DMS 273 (cell line): ENCODE results near the gene BZW1.
A peak's percentile ranks its signal among the peaks of the same experiment; 100 is the strongest.

Experiments used
- DNase-seq: peaks from one replicate; lab custom pipeline; 2025; ENCODE audit not compliant: unreplicated experiment; lab: John Stamatoyannopoulos, UW

The BZW1 gene

DNA sequence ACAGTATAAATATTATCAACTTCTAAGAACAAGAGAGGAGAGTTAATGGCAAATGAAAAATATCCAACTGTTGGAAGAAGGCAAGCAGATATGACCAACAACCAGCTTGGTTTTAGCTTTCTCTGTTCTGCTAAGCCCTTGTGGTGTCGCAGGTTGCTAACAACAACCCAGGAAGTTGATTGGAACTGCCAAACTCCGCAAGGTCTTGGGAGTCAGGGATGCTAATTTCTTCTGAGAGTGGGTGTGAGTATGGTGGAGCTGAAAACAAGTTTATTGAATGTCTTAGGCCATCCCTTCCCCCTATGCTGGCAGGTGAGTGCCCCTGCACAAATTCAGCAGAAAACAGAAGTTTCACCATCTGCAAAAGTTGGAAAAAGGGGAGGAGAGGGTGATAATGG lies 17.5 kb downstream of the BZW1 start:
- DNase-seq, result no peak

DNA sequence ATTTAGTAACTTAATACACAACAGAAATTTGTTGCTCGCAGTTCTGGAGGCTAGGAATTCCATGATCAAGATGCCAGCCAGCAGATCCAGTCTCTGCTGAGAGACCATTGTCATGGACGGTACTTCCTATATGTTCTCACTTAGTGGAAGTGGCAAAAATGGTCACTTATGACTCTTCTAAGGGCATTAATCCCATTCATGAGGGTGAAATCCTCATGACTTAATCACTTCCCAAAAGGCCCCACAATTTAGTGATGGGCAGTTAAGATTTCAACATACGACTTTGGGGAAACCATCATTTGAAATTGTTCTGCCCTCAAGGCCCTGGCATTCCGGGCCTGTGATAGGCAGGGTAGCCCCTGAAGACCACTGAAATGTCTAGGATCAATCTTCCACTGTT lies 23.0 kb downstream of the BZW1 start:
- no peak for DNase-seq

DNA sequence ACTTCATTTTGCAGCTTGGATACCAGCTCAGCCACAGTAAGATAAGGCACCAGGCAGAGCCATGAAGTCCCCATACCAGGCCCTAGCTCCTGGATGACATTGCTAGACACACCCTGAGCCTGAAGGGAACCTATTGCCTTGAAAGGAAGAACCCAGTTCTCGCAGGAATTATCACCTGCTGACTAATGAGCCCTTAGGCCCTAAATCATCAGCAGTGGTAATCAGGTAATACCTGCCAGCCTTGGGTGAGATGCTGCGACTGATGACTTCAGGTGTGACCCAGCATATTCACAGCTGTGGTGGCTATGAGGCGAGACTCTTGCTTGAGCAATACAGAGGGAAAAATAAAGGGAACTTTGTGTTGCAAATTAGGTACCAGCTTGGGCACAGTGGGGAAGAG lies 27.8 kb downstream of the BZW1 start:
- DNase-seq, result no peak

DNA sequence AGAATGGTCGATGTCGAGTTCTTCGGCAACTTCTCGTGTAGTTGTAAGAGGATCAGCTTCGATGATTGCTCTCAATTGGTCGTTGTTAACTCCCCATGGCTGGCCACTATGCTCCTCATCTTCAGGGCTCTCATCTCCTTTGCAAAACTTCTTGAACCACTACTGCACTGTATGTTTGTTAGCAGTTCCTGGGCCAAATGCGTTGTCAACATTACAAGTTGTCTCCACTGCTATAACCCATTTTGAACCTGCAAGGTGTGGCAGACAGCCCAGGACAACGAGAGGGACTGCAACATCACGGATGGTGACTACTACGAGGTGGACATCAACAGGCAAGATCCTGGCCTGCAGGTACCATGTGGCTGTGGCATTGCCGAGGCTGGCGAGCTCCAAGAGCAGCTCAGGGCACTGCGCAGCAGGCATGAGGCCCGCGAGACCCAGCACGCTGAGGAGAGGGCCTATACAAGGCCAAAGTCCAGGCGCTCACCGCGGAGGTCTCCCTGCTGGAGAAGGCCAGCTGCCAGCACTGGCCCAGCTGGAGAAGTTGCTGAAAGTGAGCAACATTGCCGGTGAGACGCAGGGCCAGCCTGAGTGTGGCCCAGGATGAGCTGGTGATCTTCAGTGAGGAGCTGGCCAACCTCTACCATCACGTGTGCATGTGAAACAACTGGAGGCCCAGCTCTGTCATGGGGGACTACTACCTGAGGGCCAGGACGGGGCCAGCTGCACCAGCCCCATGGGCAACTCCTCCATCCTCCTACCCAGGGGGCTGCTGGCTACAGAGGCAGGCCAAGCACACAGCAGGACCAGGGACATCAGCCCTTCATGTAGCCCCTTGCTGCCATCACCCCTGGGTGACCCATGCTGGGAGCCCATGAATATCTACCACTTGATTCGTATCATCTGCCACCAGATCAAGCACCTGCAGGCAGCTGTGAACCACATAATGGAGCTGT lies 32.6 kb downstream of the BZW1 start:
- no peak for DNase-seq

DNA sequence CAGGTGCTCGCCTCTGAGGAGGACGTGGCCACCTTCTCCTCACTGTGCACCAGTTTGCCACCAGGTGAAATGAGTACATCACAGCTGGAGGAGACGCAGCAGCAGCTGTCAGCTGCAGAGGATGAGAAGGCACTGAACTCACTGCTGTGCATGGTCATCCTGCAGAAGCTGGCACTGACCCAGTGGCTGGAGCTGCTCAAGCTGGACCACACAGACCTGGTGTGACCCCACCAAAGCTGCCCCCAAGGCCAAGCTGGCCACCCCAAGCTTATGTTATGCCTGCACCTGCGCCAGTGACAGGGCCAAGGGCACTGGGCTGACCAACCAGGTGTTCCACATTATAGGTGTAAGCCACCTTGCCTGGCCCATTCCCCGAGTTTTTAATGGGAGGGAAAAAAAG lies 33.5 kb downstream of the BZW1 start:
- DNase-seq, result no peak

DNA sequence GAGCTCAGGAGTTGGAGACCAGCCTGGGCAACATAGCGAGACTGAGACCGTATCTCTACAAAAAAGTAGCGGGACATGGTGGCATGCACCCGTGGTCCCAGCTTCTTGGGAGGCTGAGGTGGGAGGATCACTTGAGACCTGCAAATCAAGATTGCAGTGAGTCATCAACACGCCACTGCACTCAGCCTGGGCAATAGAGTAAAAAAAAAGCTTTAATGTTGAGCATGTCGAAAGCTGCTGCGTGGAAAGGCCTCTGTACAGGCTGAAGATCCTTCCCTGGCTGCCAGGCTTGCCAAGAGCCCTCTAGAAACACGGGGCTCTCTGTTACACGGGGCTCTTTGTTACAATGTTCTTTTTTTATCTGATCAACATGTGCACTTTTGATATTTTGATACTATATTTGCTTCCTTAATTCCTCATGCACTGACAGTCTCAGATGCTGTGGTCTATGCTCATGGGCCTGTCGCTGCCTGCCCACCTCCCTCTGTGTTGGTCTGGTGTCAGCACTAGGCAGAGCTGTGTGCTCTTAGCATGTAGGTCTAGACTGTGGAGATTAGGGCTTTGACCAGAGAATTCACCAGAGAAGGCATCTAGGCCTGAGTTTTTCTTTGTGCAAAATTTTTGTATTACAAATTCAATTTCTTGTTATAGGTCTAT lies 34.1 kb downstream of the BZW1 start:
- DNase-seq, result peak; percentile 9

DNA sequence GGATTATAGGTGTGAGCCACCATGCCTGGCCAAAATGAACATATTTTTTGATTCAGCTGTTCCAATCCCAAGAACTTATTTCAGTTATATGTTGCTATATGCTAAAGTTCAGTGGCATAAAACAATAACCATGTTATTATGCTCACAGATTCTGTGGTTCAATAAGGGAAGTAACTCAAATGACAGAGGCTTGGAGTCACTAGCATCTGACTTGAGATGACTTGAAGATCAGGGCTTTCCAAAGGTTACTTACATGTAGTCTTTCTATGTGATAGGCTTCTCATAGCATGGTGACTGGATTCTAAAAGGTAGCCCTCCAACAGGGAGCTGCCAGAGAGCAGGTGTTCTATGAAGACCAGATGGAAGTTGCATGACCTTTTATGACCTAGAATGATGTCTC lies 35.6 kb downstream of the BZW1 start:
- DNase-seq, result peak; percentile 10

DNA sequence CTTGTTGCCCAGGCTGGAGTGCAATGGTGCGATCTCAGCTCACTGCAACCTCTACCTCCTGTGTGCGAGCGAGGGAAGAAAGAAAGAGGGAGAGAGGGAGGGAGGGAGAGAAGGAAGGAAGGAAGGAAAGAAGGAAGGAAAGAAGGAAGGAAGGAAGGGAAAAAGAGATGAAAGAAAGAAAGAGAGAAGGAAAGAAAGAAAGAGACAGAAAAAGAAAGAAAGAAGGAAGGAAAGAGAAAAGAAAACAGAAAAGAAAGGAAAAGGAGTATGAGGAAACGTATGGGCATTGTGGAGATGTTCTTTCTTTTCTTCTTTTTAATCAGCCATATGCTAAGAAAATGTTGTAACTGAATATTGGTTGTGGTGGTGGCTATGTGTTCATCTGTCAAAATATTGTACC lies 36.2 kb downstream of the BZW1 start:
- DNase-seq, result no peak

DNA sequence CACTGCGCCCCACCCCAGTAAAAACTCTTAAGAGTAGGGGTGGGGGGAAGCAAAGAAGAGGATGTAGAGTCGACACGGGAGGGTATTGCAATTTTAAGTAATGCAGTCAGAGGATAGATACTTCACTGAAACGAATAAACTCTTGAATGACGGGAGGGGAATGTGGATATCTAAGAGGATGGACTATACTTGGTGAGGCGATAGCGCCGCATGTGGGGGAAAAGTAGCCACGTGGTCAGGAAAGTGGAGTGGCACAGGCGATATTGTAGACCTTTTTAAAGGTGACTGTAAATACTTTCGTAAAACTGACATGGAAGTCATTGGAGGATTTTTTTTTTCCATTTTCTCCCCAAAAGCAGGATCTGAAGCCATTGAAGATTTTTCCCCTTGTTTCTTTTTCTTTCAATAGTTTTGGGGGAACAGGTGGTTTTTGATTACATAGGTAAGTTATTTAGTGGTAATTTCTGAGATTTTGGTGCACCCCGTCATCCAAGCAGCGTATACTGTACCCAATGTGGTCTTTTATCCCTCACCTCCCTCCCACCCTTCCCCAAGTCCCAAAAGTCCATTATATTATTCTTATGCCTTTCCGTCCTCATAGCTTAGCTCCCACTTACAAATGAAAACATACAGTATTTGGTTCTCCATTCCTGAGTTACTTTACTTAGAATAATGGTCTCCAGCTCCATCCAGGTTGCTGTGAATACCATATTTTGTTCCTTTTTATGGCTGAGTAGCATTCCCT lies 39.0 kb downstream of the BZW1 start:
- peak; percentile 35 for DNase-seq

DNA sequence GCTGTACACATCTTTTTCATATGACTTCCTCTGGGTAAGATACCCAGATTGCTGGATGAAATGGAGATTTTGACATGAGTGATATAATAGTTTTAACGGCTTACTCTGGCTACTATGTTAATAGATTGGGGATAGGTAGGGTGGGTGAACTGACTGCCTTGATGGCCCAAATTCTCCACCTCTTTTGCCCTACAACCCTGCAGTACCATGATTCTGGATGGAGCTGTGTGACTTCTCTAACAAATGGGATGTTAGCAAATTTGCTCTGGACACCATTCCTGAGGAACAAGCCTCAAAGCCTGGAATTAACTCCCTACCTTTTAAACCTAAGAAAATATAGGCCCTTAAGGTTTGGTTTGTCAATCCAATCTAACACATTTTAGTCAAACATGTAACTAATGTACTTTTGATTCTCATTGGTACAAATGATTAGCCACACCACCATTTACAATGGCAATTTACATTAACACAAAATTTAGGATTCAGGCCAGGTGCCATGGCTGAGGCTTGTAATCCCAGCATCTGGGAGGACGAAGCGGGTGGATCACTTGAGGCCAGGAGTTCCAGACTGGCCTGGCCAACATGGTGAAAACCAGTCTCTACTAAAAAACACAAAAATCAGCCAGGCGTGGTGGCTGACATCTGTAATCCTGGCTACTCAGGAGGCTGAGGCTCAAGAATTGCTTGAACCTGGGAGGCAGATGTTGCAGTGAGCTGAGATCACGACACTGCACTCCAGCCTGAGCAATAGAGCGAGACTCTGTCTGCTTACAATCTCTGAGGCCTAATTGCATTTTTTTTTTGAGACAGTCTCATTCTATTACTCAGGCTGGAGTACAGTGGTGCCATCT lies 39.9 kb downstream of the BZW1 start:
- DNase-seq, result peak; percentile 24

DNA sequence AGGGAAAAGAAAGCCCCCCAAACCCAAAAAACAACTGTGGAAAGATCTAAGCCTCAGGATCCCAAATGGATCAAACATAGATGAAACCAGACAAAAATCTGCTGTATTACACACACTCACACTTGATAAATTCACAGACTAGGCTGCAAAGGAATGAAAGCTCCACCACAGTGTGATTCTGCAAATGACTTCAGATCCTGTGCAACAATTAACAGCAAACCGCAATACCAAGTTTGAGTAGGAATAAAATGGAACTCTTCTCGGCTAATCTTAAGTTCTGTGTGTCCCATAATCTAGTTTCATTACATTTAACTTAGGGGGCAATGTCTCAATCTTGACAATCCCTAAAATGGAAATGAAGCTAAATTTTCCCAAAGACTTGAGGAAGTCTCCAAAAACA lies 40.9 kb downstream of the BZW1 start:
- no peak for DNase-seq

DNA sequence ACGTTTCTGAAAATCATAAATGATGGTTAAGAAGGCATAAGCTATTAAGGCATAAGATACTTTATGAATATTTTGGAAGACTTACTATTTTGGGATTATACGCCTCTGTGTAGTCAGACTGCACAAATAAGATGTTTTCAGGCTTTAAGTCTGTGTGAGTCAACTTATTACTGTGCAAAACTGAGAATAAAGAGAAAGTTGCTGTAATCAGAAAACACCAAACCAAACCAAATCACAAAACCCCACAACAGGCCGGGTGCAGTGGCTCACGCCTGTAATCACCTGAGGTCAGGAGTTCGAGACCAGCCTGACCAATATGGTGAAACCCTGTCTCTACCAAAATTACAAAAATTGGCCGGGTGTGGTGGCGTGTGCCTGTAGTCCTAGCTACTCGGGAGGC lies 45.1 kb downstream of the BZW1 start:
- DNase-seq, result no peak

DNA sequence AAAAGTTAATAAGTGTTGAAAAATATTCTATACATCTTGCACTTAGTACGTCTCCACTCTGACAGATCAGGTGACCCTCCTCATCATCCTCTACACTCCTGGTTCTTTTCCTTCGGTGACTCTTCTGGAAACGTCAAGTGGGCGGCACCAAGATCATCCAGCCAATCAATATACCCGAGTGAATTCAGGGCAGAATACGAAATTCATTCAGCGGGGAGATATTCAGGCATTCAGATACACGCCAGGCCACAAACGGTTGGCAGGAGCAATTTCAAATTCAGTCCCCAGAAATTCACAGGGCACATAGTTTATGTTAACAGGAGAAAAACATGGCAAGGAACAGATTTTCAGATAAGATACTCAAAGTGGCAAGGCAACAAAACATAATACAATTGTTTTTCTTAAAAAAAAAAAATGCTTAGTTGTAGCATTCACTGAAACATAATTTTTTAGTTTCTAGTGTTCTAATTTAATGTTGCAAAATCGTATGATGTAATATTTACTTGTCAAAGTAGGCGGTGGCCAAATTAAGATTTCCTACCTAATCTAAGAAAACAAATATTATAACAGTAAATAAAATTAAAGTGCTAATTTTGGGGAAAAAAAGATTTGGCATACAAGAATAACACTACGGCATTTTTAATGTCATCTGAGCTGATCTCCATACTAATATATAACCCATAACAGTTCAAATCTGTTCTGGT lies 48.5 kb downstream of the BZW1 start:
- DNase-seq, result no peak

DNA sequence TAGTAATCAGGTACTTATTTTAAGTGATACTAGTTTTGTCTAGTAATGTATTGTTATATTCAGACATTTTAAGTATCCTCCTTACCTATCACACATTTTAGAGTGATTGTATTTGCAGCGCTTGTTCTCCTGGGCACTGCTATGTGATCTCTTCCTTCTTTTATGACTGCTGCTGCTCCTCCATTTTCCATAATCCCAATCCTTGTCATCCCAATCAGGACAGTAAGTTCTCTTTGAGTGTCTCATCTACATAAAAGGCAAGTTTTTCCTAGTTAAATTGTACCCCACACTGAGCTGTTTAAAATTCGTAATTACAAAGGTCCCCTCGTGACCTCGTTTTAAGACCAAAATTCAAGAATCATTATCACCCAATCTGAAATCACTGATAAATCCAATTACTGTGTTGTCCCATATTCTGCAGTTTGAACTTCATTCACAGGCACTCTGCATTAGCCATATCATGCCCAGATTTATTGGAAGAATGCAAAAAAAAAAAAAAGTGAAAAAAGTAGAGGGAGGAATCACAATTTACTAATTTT lies 50.0 kb downstream of the BZW1 start:
- no peak for DNase-seq

DNA sequence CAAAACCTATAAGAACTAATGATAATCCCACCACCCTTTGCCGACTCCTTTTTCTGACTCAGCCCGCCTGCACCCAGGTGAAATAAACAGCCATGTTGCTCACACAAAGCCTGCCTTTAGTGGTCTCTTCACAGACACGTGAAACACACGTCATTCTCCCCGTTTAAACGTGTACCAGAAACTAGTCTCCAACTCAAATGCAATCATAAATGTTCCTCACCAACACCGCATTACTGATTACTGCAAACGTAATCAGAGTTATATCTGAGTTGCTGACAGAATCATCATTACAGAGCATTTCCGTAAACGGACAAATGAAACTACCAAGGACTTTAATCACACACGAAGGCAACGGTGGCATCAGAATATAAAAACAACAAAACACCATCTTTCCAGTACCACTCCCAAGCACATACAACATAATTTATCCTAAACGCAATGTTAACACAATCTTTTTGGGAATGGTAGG lies 50.9 kb downstream of the BZW1 start:
- DNase-seq, result peak; percentile 71

DNA sequence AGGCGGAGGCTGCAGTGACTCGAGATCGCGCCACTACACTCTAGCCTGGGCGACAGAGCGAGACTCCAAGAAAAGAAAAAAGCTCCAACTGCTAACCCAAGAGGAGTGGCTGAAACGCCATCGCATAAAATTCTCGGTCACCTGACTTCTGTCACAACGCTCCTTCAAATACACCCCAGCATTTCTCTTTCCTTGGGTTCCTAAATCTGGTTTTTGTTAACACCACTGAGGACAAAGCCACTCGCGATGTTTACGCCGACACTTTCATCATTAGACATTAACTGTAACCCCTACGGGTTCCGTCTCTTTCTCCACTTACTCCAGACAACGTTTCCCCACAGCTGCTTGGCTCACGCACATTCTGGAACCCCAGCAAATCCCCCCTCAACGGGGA lies 52.1 kb downstream of the BZW1 start:
- peak; percentile 57 for DNase-seq

DNA sequence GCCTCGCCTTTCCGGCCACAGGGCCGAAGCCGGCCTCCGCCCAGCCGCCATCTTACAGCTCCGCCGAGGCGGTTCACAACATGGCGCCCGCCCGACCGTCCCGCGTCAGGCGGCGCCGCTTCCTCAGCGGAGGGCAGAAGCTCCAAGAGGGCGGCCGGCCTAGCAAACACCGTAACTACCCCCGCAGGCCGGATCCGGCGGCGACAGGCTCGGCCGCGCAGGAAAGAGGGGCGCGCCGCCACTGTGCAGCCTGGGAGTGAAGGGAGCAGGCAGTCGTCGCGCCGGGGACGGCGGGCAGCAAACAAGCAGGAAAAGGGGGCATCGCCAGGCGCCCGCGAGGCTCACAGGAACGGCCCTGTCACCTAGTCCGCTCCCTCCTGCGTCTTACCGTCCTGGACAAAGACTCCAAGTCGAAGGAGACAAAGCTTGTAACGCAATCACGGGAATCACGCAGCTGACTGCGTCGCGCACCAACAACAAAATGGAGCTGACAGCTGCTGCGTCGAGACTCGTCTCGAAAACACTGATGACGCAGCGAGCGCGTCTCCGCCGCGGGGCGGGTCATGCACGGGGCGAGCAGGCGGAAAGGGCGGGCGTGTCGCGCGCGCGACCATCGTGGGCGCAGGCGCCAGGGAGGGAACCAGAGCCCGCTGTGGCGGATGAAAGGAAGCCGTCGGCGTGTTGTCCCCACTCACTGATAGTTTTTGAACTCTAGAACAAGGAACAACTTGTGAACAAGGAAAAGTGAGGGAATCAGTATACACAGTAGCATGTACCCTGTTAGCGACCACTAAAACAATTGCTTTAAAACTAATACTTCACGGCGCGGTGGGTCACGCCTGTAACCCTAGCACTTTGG lies 52.7 kb downstream of the BZW1 start, which contains the start of gene CLK1:
Gene CLK1 (minus strand): TSS at position 483 of the 859 bp plus-strand sequence. CDS start 2,796 bp downstream, outside the sequence.
- DNase-seq, result peak; percentile 98

DNA sequence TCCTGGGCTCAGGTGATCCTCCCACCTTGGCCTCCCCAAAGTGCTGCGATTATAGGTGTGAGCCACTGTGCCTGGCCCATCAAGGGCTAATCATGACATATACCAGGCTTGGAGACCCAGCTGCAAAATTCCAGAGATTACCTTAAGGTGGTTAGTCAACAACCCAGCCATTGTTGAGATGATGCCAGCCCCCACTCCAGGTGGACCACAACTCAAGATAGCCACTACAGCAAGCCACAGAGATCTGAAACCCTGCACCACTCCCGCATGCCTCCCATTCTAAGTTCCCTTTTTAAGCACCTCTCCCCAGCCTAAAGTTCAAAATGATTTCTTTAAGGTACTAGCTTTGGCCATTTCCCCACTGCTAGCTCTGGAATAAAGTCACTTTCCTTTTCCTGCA lies 57.3 kb downstream of the BZW1 start:
- DNase-seq, result no peak

DNA sequence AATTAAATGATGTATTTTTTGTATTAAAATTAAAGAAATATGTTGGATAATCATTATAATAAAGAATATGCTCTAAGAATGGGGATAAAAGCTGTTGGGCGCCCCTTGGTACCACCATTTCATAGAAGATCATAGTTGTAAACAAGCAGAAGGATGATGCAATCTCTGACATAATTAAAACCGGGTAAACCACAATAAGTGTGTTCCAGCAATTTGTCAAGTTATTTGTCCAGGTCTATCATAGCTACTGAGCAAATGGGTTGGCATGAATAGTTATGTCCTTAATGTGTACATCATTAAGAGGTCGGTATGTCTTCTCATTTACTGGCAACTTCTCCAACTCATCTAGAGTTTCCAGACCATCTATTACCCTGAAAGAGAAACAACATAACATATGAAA lies 59.4 kb downstream of the BZW1 start:
- no peak for DNase-seq
